PC-9 (cell line): ENCODE data around the gene ATP2B2.

ENCODE experiments used
- EZH2 ChIP-seq: fragments of 200-600 bp; sonication (generic); IDR thresholded peaks from 2 replicates; pipeline ENCODE4 v1.8.0; 2017; ENCODE audit warnings: antibody characterized with exemption, low read depth
- TF ChIP-seq, protein P1 (sequence below): fragments of 200-600 bp; sonication (generic); conservative IDR thresholded peaks from 2 replicates; pipeline ENCODE4 v1.6.1; 2017; ENCODE audit warnings: mixed run types, antibody characterized with exemption, mild to moderate bottlenecking, moderate library complexity

GRCh38 chr3:10410383-10411002 is 94.9 kb downstream of the ATP2B2 start:
- TF ChIP-seq, protein P1, sequence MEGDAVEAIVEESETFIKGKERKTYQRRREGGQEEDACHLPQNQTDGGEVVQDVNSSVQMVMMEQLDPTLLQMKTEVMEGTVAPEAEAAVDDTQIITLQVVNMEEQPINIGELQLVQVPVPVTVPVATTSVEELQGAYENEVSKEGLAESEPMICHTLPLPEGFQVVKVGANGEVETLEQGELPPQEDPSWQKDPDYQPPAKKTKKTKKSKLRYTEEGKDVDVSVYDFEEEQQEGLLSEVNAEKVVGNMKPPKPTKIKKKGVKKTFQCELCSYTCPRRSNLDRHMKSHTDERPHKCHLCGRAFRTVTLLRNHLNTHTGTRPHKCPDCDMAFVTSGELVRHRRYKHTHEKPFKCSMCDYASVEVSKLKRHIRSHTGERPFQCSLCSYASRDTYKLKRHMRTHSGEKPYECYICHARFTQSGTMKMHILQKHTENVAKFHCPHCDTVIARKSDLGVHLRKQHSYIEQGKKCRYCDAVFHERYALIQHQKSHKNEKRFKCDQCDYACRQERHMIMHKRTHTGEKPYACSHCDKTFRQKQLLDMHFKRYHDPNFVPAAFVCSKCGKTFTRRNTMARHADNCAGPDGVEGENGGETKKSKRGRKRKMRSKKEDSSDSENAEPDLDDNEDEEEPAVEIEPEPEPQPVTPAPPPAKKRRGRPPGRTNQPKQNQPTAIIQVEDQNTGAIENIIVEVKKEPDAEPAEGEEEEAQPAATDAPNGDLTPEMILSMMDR = no peak
- no peak for TF ChIP-seq EZH2
